Measurements from ENCODE around the gene NLGN1. TPM values are rescaled to one million over a fixed set of nuclear protein-coding genes. Genes with fewer than 3 reads are reported as not detected.

Gene NLGN1
- total and polyA plus RNA-seq, 2 of the 13 experiments (the other 11 are each of a cell fraction or from before 2014, with no cell fraction given): not detected

GRCh38 chr3:174199696-174200095 lies 802.2 kb downstream of the NLGN1 start (continued):
- no peak for TF ChIP-seq RARA (CRISPR knock-in tag; IDR thresholded peaks at IDR 0.05)
- TF ChIP-seq NFIC (IDR thresholded peaks at IDR 0.05; ENCODE audit: low read length): no peak
- no peak for TF ChIP-seq ZNF550 (CRISPR knock-in tag; IDR thresholded peaks at IDR 0.05; ENCODE audit: borderline replicate concordance)
- TF ChIP-seq ZMYM3 (CRISPR knock-in tag; IDR thresholded peaks at IDR 0.05): no peak
- no peak for TF ChIP-seq SMC3 (IDR thresholded peaks at IDR 0.05; ENCODE audit: low read length)
- TF ChIP-seq BRD4 (CRISPR knock-in tag; IDR thresholded peaks at IDR 0.05): no peak
- TF ChIP-seq MEIS1 (CRISPR knock-in tag; IDR thresholded peaks at IDR 0.05; ENCODE audit: borderline replicate concordance): no peak
- no peak for TF ChIP-seq KDM1A (CRISPR knock-in tag; IDR thresholded peaks at IDR 0.05)

- WGBS (ENCODE audit: low lambda C conversion rate): 21% methylated on average over 2 of the region's 2 CpGs
- no TSS peak for BruUV-seq (replicated peaks)
- Histone ChIP-seq H3K4me3 (replicated peaks in 1 of 3; ENCODE audit: insufficient read depth in 1 of 3, low read depth in 2 of 3, low read length in 3 of 3) (no peak overlapping the region), H3K79me2 (ENCODE audit: insufficient read depth, low read length) (no peaks in the 10 kb centered on the region), H3K4me2 (ENCODE audit: low read depth, low read length) (no peak overlapping the region), H3K27me3 (ENCODE audit: control insufficient read depth in 1 of 2, insufficient read depth in 2 of 2, low read length in 2 of 2) (no peaks in the 10 kb centered on the region), H3K9me3 (ENCODE audit: low read length) (no peaks in the 10 kb centered on the region), H3K9ac (ENCODE audit: insufficient read depth, low read depth, low read length) (no peak overlapping the region), H2AFZ (ENCODE audit: low read length) (no peak overlapping the region), H3K27ac (ENCODE audit: extremely low read length, insufficient read depth, low read length) (no peak overlapping the region), H3K4me1 (ENCODE audit: insufficient read depth, low read length) (no peaks in the 10 kb centered on the region), H4K20me1 (ENCODE audit: insufficient read depth, low read length) (no peaks in the 10 kb centered on the region), H3K36me3 (replicated peaks in 1 of 2; ENCODE audit: control insufficient read depth in 1 of 2, insufficient read depth in 2 of 2, low read length in 2 of 2) (no peaks in the 10 kb centered on the region)
- in situ Hi-C loops (cut with HindIII; ENCODE audit: extremely low pct_ligation_motif_present, low pct_unique_long_range_greater_than_20kb): no loop called here
- POLR2A ChIA-PET: no interaction called here
- FAIRE-seq (no peak), DNase-seq (ENCODE audit: low spot score) (no peak), ATAC-seq (no peak)
- CTCF ChIA-PET (ENCODE audit: low intra/inter-chr PET ratio, low total read pairs): no interaction called here
- no peak for TF ChIP-seq AHR (CRISPR knock-in tag; IDR thresholded peaks at IDR 0.05)
- no peak for TF ChIP-seq ZSCAN9 (CRISPR knock-in tag; IDR thresholded peaks at IDR 0.05; ENCODE audit: borderline replicate concordance)
- TF ChIP-seq FOXK1 (CRISPR knock-in tag; IDR thresholded peaks at IDR 0.05; ENCODE audit: borderline replicate concordance, low read depth): no peak
- no peak for TF ChIP-seq SALL1 (CRISPR knock-in tag; IDR thresholded peaks at IDR 0.05)
- TF ChIP-seq ZNF292 (CRISPR knock-in tag; IDR thresholded peaks at IDR 0.05; ENCODE audit: borderline replicate concordance, low read depth): no peak
- TF ChIP-seq MTF2 (CRISPR knock-in tag; IDR thresholded peaks at IDR 0.05; ENCODE audit: borderline replicate concordance): no peak
- TF ChIP-seq, protein P1, sequence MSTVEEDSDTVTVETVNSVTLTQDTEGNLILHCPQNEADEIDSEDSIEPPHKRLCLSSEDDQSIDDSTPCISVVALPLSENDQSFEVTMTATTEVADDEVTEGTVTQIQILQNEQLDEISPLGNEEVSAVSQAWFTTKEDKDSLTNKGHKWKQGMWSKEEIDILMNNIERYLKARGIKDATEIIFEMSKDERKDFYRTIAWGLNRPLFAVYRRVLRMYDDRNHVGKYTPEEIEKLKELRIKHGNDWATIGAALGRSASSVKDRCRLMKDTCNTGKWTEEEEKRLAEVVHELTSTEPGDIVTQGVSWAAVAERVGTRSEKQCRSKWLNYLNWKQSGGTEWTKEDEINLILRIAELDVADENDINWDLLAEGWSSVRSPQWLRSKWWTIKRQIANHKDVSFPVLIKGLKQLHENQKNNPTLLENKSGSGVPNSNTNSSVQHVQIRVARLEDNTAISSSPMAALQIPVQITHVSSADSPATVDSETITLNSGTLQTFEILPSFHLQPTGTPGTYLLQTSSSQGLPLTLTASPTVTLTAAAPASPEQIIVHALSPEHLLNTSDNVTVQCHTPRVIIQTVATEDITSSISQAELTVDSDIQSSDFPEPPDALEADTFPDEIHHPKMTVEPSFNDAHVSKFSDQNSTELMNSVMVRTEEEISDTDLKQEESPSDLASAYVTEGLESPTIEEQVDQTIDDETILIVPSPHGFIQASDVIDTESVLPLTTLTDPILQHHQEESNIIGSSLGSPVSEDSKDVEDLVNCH (CRISPR knock-in tag; IDR thresholded peaks at IDR 0.05): no peak
- no peak for TF ChIP-seq HDAC2 (CRISPR knock-in tag; IDR thresholded peaks at IDR 0.05)
- no peak for TF ChIP-seq HNRNPK (IDR thresholded peaks at IDR 0.05; ENCODE audit: low read depth, low read length, poor library complexity, severe bottlenecking)
- no peak for TF ChIP-seq NR2F2 (IDR thresholded peaks at IDR 0.05; ENCODE audit: borderline replicate concordance, low read depth)
- no peak for TF ChIP-seq NR3C1 (CRISPR knock-in tag; IDR thresholded peaks at IDR 0.05)
- no peak for TF ChIP-seq JDP2 (CRISPR knock-in tag; IDR thresholded peaks at IDR 0.05; ENCODE audit: borderline replicate concordance)
- TF ChIP-seq ZNF724P (CRISPR knock-in tag; IDR thresholded peaks at IDR 0.05; ENCODE audit: borderline replicate concordance): no peak
- no peak for TF ChIP-seq LCORL (IDR thresholded peaks at IDR 0.05)
- TF ChIP-seq LCORL (CRISPR knock-in tag; IDR thresholded peaks at IDR 0.05): no peak
- no peak for TF ChIP-seq CEBPB (IDR thresholded peaks at IDR 0.05; ENCODE audit: borderline replicate concordance, low read depth, low read length)
- TF ChIP-seq SOX5 (CRISPR knock-in tag; IDR thresholded peaks at IDR 0.05; ENCODE audit: borderline replicate concordance): no peak
- no peak for TF ChIP-seq ZFP62 (CRISPR knock-in tag; IDR thresholded peaks at IDR 0.05)
- TF ChIP-seq, protein P2, sequence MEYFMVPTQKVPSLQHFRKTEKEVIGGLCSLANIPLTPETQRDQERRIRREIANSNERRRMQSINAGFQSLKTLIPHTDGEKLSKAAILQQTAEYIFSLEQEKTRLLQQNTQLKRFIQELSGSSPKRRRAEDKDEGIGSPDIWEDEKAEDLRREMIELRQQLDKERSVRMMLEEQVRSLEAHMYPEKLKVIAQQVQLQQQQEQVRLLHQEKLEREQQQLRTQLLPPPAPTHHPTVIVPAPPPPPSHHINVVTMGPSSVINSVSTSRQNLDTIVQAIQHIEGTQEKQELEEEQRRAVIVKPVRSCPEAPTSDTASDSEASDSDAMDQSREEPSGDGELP (IDR thresholded peaks at IDR 0.05; ENCODE audit: borderline replicate concordance, low read depth): no peak
- intact Hi-C loops (cut with micrococcal nuclease; ENCODE audit: unreplicated experiment): no loop called here
Observed at GRCh38 chr3:174202116-174202515, 804.6 kb downstream of the NLGN1 start.
